Measurements from ENCODE around the gene ATAD1.

The ATAD1 gene

DNA sequence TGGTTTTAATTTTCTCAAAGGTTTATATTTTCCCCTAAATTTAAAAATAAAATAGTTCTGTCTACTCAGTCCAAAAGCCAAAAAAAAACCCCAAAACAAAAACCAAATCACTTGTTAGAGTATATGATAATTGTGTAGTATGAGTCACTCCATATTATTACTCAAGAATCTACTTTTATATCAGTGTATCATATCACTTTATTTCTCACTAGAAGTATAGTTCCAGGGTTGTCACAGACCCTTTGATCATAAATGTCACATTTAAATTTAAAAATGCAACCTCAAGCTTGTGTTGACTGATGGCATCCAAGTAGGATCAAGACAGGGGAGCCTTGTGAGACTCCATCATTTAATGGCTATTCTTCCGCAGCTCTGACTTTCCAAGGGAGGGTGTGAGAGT is 97.4 kb downstream of the ATAD1 start:
- DNase-seq = no peak

DNA sequence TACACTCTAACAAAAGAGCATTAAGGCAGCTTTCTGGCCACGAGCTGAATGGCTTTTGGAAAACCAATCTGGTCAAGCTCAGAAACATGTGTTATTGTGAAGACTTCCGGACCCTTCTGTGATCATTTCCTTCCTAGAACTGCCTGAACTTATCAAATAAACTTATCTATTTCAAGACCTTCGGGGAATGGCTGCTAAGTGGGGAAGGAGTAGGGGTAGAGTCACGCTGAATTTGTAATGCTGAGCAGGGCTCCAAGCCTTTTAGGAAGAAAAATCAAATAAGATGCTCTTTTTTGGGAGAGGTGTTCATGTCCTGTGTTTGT is 101.7 kb downstream of the ATAD1 start:
- DNase-seq = no peak

DNA sequence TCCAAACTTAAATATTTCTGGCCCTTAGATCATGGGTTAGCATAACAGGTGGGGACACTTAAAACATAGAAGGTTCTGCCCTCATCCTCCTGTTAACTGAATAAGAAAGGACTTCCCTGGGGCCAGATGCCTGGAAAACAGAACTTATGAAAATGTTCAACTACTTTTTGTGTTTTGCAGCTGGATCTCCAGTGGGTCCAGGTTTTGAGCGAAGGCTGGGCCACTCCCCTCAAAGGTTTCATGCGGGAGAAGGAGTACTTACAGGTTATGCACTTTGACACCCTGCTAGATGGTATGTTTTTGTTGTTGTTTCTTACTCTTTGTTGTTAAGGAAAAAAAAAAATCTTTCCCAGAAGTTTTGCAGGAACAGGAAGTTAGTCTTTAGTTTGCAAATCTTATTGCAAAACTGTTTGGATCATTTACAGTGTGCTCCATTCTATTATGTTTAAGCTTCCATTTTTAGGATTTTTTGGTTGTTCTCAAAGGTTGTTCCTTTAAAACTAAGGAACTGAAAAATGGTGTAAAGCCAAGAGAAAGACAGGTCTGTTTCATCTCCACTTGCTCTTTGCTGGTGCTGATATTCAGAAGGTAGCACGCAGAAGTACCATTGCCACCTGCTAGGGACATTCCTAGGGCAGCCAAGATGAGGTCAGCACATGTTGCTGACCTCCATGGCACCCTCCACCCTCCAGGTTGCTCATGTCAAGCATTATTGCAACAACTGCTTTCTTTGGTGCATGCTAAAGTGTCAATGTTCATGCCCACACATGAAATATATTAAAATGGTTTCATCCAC is 102.3 kb downstream of the ATAD1 start:
- no peak for DNase-seq

DNA sequence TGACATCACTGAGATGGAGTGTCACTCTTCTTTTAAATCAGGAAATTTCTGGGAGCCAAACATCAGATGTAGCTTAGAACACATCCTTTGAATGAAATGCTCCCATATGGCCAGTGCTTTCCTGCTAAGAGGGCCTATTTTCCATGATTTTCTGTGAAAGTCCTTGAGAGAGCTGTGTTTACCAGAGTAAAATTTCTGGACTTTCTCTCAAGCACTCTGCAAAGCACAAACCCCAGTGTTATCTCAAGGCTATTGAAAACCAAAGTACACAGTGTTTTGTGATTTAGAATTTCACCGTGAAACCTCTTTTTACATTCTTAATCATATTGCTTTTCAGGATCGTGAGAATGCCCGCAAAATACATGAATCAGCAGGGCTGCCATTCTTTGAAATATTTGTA is 104.3 kb downstream of the ATAD1 start:
- no peak for DNase-seq

DNA sequence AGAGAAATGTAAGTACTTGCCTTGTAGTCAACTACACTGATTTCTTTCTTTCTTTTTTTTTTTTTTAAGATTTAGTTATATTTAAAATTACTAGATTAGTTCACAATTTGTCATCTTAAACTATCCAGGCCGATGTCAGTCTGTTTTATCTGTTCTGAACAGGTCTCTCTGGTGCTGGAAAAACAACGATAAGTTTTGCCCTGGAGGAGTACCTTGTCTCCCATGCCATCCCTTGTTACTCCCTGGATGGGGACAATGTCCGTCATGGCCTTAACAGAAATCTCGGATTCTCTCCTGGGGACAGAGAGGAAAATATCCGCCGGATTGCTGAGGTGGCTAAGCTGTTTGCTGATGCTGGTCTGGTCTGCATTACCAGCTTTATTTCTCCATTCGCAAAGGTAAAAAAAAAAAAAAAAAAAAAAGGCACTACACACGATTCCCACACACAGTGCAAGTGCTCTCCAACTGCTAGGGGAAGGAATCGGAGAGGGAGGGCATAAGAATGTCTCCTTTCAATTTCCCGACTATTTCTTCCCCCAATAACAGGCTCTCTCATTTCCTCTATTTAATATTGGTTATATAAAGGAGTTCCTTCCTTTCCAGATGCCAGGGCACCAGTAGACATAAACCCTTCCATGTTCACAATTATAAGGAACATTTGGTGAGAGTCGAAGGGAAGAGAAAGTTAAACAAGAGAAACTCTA is 105.0 kb downstream of the ATAD1 start:
- no peak for DNase-seq

DNA sequence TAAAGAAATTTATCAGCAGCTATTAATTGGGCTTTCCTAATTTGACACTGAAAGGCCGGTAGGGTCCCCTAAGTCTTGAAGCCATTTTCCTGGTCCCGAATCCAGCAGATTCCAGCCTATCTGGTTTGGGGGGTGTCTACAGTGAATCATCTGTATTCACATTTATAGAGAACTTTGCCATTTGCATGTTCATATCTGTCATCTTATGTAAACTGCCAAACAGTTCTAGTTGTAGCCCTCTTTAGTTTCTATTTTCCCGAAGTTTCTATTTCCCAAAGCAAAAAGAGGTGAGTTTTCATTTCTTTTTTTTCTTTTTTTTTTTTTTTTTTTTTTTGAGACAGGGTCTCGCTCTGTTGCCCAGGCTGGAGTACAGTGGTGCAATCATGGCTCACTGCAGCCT is 110.8 kb downstream of the ATAD1 start:
- no peak for DNase-seq

DNA sequence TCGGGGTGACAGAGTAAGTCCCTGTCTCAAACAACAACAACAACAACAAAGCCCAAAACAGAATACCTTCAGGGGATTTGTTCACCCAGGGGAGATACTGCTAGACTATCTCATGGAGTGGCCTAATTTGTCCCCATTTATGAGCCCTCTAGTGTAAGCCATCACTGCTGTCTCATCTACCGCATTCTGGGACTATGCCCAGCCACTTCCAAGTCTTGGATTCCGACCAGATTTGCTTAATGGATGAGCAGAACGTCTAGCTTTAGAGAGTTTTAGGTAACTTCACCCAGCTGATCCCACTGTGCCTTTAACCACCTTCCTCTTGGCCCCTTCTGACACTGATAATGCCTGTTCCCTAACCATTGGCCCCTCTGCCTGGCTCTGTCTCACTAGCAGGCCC is 111.3 kb downstream of the ATAD1 start:
- DNase-seq = no peak

DNA sequence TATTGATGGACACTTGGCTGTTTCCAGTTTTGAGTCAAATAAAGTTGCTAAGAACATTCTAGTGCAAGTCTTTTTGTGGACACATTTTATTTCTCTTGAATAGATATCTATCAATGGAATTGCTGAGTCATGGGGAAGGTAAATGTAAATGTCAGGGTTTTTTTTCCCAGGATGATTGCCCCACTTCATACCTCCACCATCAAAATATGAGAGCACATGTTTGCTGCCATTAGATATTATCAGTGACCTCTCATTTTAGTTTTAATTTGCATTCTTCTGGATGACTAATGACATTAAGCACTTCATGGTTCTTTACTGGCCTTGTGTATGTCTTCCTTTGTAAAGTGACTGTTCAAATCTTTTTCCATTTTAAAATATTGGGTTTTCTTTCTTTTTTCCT is 112.7 kb downstream of the ATAD1 start:
- DNase-seq = no peak

DNA sequence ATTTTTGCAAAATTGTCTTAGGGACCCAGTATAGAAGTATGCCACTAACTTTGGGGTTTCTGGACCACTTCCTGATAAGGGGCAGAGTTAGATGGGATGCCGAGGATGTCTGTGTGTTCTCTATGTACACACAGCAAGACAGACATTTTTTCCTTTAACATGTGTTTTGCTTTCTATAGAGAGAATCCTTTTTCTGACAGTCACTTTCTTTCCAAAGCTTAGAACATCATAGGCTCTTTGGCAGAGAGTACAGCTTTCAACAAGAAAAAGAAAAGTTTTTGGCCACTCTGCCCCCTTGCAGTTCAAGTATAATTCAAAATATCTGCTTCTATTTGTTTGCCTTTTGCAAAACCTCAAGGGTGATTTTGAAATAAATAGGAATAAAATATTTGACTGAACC is 114.3 kb downstream of the ATAD1 start:
- DNase-seq = no peak

DNA sequence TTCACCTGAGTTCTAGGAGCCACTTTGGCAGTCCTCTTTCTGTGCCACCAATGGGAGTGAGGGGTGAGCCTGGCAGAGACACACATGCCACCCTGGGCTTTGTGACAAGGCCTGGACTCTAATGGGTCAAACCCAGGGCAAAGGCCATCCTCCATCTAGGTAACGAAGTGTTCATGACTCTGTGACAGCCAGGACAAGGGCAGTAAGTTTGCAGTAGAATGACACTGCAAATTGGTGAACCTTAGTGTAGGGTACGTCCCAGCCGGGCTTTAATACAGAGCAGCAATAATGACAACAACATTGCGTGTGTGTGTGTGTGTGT is 115.1 kb downstream of the ATAD1 start:
- no peak for DNase-seq

DNA sequence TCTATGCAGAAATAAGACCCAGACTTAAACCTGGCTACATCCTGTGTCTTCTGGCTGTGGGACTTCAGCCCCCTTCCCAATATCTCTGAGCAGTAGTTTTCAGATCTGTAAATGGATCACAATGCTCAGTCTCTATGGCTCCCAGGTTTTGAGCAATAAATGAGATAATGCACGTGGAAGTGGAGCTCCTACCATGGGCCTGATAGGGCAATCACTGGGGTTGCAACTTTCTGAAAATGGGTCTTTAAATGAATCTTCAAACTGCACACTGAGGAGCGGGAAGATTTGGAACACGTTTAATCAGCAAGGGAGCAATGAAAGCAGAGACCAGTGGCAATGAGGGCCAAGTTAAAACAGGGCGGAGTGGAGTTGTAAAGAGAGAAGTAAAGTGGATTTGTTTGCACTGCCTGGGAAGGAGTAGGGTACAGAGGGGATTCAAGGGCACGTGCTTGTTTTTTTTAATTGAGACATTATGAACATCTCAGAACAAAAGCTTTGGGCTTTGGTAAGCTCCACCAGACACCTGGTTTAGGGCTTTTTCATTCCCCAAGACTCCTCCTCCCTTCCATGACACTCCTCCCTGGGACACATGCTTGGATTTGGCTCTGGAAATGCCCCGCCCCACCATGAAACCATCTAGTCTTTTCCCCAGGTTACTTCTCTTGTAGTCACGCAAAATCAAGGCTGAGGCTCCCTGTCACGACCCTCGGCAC is 115.6 kb downstream of the ATAD1 start:
- no peak for DNase-seq
